Breast epithelium (tissue), 3 donors: ENCODE data around the gene GATM.

Source experiments
- POLR2A ChIP-seq: fragments of 450-650 bp; IDR thresholded peaks from one replicate; pipeline ENCODE4 v1.6.1; 2016; ENCODE audit warnings: antibody characterized with exemption, mild to moderate bottlenecking, moderate library complexity
- POLR2AphosphoS5 ChIP-seq, 3 donors: sonication (generic); formaldehyde crosslinking; IDR thresholded peaks; one replicate each; pipeline ENCODE4 v1.6.1; 2017; ENCODE audit warnings: antibody characterized with exemption in 3 of 3
- TF ChIP-seq, protein P1 (sequence below), 3 donors: fragments of 450-650 bp; IDR thresholded peaks; one replicate each; pipeline ENCODE4 v1.5.1; 2016 to 2017; ENCODE audit warnings: antibody characterized with exemption in 3 of 3, mild to moderate bottlenecking in 3 of 3, moderate library complexity in 3 of 3

GRCh38 chr15:45378913-45379262 lies 544 bp upstream of the GATM start:
- TF ChIP-seq, protein P1, sequence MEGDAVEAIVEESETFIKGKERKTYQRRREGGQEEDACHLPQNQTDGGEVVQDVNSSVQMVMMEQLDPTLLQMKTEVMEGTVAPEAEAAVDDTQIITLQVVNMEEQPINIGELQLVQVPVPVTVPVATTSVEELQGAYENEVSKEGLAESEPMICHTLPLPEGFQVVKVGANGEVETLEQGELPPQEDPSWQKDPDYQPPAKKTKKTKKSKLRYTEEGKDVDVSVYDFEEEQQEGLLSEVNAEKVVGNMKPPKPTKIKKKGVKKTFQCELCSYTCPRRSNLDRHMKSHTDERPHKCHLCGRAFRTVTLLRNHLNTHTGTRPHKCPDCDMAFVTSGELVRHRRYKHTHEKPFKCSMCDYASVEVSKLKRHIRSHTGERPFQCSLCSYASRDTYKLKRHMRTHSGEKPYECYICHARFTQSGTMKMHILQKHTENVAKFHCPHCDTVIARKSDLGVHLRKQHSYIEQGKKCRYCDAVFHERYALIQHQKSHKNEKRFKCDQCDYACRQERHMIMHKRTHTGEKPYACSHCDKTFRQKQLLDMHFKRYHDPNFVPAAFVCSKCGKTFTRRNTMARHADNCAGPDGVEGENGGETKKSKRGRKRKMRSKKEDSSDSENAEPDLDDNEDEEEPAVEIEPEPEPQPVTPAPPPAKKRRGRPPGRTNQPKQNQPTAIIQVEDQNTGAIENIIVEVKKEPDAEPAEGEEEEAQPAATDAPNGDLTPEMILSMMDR (IDR thresholded peaks at IDR 0.05): no peak
- TF ChIP-seq POLR2A (no peak), POLR2AphosphoS5 (IDR thresholded peaks at IDR 0.05) (no peak)
